GM10266 (cell line): ENCODE data around the gene PPEF1.

Experiments
- DNase-seq: peaks from one replicate; pipeline ENCODE4 v3.0.0; 2012; ENCODE audit errors: extremely low spot score
- CTCF ChIP-seq: IDR thresholded peaks from 2 replicates; pipeline ENCODE4 v1.5.1; 2012; ENCODE audit warnings: mild to moderate bottlenecking, low read depth; ENCODE audit not compliant: control insufficient read depth, insufficient read depth; ENCODE audit errors: missing control alignments

Gene PPEF1, protein sequence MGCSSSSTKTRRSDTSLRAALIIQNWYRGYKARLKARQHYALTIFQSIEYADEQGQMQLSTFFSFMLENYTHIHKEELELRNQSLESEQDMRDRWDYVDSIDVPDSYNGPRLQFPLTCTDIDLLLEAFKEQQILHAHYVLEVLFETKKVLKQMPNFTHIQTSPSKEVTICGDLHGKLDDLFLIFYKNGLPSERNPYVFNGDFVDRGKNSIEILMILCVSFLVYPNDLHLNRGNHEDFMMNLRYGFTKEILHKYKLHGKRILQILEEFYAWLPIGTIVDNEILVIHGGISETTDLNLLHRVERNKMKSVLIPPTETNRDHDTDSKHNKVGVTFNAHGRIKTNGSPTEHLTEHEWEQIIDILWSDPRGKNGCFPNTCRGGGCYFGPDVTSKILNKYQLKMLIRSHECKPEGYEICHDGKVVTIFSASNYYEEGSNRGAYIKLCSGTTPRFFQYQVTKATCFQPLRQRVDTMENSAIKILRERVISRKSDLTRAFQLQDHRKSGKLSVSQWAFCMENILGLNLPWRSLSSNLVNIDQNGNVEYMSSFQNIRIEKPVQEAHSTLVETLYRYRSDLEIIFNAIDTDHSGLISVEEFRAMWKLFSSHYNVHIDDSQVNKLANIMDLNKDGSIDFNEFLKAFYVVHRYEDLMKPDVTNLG

DNA sequence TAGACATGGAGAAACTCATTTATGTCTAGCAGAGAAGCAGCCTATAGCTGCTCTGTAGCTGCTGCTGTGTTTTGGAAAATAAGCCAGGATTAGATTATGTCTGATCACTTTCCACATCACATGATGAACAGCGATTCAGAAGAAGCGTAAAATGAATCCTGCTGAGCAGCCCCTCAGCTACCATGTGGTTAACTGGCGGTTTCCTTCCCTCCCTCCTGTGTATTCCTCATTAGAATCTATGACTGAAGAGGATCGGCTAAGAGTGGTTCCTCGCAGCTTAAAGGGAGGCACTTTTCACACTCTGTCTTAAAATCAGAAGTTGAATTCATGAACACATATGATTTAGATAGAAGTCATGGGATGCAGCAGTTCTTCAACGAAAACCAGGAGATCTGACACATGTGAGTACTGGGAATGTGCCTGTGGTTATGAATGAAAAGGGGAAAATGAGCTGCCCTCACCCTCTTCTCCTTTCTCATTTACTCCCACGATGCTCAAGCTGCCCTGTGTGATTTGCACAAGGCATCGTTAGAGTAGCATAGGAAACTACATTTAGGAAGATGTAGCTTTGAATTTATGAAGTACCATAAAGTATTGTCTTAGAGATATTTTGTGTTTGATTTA lies at the start of gene PPEF1:
TSS of gene PPEF1 (plus strand) at position 220 of the 624 bp plus-strand sequence. CDS start at position 356, 136 bp downstream.
- no peak for DNase-seq
- TF ChIP-seq CTCF, result no peak

DNA sequence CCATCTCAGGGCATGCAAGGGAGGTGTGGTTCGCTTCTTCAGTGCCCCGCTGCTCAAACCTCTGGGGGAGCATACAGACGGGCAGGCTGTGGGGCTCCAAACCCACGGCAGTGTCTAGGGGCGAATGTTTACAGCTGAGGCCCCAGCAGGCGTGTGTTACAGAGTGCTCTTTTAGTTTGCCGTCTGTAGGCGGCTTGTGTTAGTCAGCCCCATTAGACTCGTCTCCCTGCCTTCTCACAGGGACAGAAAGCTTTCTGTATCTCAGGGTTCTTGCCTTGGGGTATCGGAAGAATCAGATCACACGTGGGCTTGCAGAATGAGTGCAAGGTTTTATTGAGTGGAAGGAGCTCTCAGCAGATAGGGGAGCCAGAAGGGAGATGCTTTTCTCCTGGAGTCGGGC lies 46.2 kb upstream of the PPEF1 start:
- no peak for DNase-seq
- no peak for TF ChIP-seq CTCF

- no peak for TF ChIP-seq CTCF
These were observed 42.5 kb upstream of the PPEF1 start for GRCh38 chrX:18664947-18665346.

GRCh38 chrX:18666614-18667013 lies 40.8 kb upstream of the PPEF1 start:
- no peak for DNase-seq
- TF ChIP-seq CTCF, result no peak

More at GRCh38 chrX:18664947-18665346, 42.5 kb upstream of the PPEF1 start:
- DNase-seq, result no peak

- no peak for TF ChIP-seq CTCF
- DNase-seq, result peak; percentile 32
These were observed 39.2 kb upstream of the PPEF1 start for GRCh38 chrX:18668071-18668835.

DNA sequence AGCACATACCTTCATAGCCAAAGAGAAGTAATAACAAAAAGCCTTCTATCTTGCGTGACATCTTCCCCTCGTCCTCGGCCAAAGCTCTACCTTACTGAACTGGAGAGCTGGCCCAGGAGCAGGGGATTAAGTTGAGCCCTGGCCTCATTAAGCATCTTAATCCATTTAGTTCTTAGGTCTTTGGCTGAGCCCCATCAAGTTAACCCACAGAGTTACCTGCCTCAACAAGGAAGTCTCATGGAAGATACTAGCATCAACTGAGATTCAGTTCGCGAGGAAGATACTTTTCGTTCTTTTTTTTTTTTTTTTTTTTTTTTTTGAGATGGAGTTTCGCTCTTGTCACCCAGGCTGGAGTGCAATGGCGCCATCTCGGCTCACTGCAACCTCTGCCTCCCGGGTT lies 35.4 kb upstream of the PPEF1 start, which contains the start of gene RS1:
TSS of gene RS1 (minus strand) at position 101 of the 400 bp plus-strand sequence. CDS start at position 61, 40 bp downstream.
- no peak for DNase-seq
- no peak for TF ChIP-seq CTCF
